Nephron (organoid): Measurements from ENCODE around the gene OTOS.
A peak's percentile ranks its signal among the peaks of the same experiment; 100 is the strongest.

Experiments used
- H3K27ac Mint-ChIP-seq, 3 experiments: 2 replicates each; pipeline ENCODE4 v1.8.0; 2020; ENCODE audit warnings: mixed read lengths in 3 of 3, mild to moderate bottlenecking in 2 of 3, moderate library complexity in 1 of 3
- H3K27me3 Mint-ChIP-seq: 2 replicates; pipeline ENCODE4 v1.8.0; 2021; ENCODE audit warnings: low read depth, mild to moderate bottlenecking, moderate library complexity, mixed read lengths
- H3K36me3 Mint-ChIP-seq: 2 replicates; pipeline ENCODE4 v1.8.0; 2020; ENCODE audit warnings: low read depth, mixed read lengths
- H3K4me1 Mint-ChIP-seq: 2 replicates; pipeline ENCODE4 v1.8.0; 2020; ENCODE audit warnings: mixed read lengths
- H3K4me3 Mint-ChIP-seq, 3 experiments: 2 replicates each; pipeline ENCODE4 v1.8.0; 2020; ENCODE audit warnings: mild to moderate bottlenecking in 3 of 3, mixed read lengths in 3 of 3, moderate library complexity in 2 of 3
- H3K9me3 Mint-ChIP-seq: 2 replicates; pipeline ENCODE4 v1.8.0; 2020; ENCODE audit warnings: mixed read lengths
- CTCF ChIP-seq, 3 experiments: fragments of 200-600 bp; sonication (generic); IDR thresholded peaks; one replicate each; pipeline ENCODE4 v1.5.0; 2021; ENCODE audit warnings: antibody characterized with exemption in 3 of 3; ENCODE audit not compliant: unreplicated experiment in 3 of 3

The OTOS gene

DNA sequence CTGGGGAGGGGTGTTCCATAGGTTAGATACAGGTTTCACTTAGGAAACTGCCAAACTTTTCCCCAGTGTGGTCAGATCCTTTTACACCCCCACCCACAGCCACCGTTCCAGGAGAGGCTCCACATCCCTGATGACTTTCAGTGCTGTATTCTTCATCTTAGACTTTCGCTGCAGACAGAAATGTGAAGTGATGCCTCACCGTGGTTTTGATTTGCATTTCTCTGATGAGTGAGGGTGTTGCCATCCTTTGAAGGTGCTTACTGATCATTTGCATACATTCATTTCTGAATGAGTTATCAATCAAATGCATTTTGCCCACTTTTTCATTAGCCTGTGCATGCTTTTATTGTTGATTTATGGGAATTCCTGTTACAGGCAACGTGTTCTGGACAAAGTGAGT is 19.3 kb downstream of the OTOS start:
- Mint-ChIP-seq H3K4me3 (no peak overlapping the region), H3K27ac (no peak overlapping the region), H3K36me3 (peaks cover 11% of the 10 kb centered on the region), H3K9me3 (peaks cover 17% of the 10 kb centered on the region), H3K4me1 (no peaks in the 10 kb centered on the region), H3K27me3 (peaks cover 5% of the 10 kb centered on the region)
- no peak for TF ChIP-seq CTCF (IDR thresholded peaks at IDR 0.05; ENCODE audit: unreplicated experiment in 3 of 3)

DNA sequence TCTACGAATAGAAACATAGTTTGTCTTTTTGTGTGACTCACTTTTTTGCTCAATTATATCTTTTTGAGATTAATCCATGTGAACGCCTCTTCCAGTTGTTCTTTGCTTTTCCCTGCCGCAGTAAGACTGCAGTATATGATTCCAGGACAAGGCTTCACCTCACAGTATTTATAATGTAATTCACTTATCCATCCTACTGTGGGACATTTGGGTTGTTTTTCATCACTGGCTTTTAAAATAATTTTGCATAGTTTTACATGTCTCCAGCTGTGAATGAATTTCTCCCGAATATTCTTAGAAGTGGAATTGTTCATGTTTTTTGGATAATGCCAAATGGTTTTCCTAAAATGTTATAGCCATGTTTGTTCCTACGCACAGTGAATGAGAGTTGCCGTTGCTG is 26.2 kb downstream of the OTOS start:
- H3K9me3 Mint-ChIP-seq = peaks cover 16% of the 10 kb centered on the region
- H3K27ac Mint-ChIP-seq = no peak overlapping the region
- no peak for TF ChIP-seq CTCF (IDR thresholded peaks at IDR 0.05; ENCODE audit: unreplicated experiment in 3 of 3)

DNA sequence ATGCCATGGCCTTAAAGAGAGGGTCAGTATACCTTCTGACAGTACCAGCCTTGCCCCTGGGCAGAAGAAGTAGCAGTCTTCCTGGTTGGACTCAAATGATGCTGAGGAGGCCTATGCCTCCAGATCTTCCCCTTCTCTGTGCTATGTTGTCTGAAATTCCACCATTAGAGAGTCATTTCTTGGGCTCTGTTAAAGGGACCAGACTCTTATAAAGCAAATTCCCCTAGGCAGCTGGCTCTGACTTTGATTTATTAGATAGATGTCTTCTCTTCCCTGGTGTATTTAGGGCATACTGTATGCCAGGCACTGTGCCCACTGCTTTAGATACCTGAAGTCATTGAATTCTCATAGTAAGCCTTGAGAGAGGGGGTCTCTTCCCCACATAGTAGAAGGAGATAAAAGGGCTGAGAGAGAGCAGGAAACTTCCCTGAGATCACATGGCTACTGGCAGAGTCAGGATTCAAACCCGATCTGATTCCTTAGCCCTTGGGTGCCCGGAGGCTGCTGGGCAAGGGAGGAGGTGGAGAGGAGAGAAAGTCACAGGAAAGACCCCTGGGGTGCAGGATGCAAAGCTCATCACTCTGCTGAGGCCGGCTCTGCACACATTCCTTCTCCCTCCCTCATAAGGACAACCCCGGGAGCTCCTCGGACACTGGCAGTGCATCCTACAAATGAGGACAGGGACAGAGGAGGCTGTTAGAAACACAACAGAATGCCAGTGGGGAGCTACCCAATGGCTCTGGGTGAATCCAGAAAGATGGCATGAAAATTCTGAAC is 27.4 kb downstream of the OTOS start:
- no peak overlapping the region for H3K4me3 Mint-ChIP-seq
- TF ChIP-seq CTCF (IDR thresholded peaks at IDR 0.05; ENCODE audit: unreplicated experiment in 3 of 3) = no peak
- peaks cover 15% of the 10 kb centered on the region for H3K9me3 Mint-ChIP-seq
- peaks cover 8% of the 10 kb centered on the region for H3K4me1 Mint-ChIP-seq
- H3K36me3 Mint-ChIP-seq = no peaks in the 10 kb centered on the region
- no peak overlapping the region for H3K27ac Mint-ChIP-seq
- peaks cover 24% of the 10 kb centered on the region for H3K27me3 Mint-ChIP-seq

More for the DNA sequence above, 26.2 kb downstream of the OTOS start:
- Mint-ChIP-seq H3K4me1 (peaks cover 8% of the 10 kb centered on the region), H3K27me3 (peaks cover 21% of the 10 kb centered on the region), H3K36me3 (no peaks in the 10 kb centered on the region), H3K4me3 (no peak overlapping the region)

GRCh38 chr2:240111253-240111652 is 29.2 kb downstream of the OTOS start:
- Mint-ChIP-seq H3K4me3 (no peak overlapping the region), H3K27ac (peak overlapping the region in 1 of 3 experiments; percentile 3), H3K27me3 (peaks cover 34% of the 10 kb centered on the region), H3K9me3 (peaks cover 3% of the 10 kb centered on the region), H3K4me1 (peaks cover 8% of the 10 kb centered on the region), H3K36me3 (no peaks in the 10 kb centered on the region)
- no peak for TF ChIP-seq CTCF (IDR thresholded peaks at IDR 0.05; ENCODE audit: unreplicated experiment in 3 of 3)

GRCh38 chr2:240109386-240109785 is 31.1 kb downstream of the OTOS start:
- H3K4me3 Mint-ChIP-seq = no peak overlapping the region
- no peak overlapping the region for H3K27ac Mint-ChIP-seq
- peaks cover 8% of the 10 kb centered on the region for H3K4me1 Mint-ChIP-seq
- H3K9me3 Mint-ChIP-seq = no peaks in the 10 kb centered on the region
- no peak for TF ChIP-seq CTCF (IDR thresholded peaks at IDR 0.05; ENCODE audit: unreplicated experiment in 3 of 3)
- peaks cover 35% of the 10 kb centered on the region for H3K27me3 Mint-ChIP-seq
- no peaks in the 10 kb centered on the region for H3K36me3 Mint-ChIP-seq

DNA sequence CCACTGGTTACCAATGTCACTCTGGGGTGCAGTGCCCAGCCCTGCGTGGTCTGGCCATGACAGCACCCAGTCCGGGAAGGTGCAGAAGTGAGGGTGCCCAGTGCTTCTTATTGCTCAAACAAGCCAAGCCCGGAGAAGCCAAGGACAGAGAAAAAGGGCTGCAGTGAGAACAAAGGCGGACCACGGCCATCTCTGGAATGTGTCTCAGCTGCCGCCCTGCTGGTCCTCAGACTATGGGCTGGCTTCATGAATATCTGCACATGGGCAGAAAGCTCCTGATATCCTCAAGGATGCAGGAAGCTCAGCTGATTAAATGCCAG is 33.0 kb downstream of the OTOS start:
- no peaks in the 10 kb centered on the region for H3K9me3 Mint-ChIP-seq
- no peaks in the 10 kb centered on the region for H3K36me3 Mint-ChIP-seq
- no peak for TF ChIP-seq CTCF (IDR thresholded peaks at IDR 0.05; ENCODE audit: unreplicated experiment in 3 of 3)
- no peak overlapping the region for H3K27ac Mint-ChIP-seq
- peaks cover 33% of the 10 kb centered on the region for H3K27me3 Mint-ChIP-seq
- H3K4me1 Mint-ChIP-seq = peaks cover 8% of the 10 kb centered on the region
- no peak overlapping the region for H3K4me3 Mint-ChIP-seq
